Stimulated activated CD8-positive, alpha-beta memory T cell treated with anti-CD3 and anti-CD28 coated beads, Interleukin-12 subunit alpha, Interleukin-12 subunit beta, amount 100 ng/mL, for 1 hour (primary cell): Measurements from ENCODE around the gene FMOD.
A peak's percentile ranks its signal among the peaks of the same experiment; 100 is the strongest.
"Not testable (repeated sequence)": the region's sequence is repeated elsewhere in the genome, so short reads cannot be mapped to it uniquely, and the experiment has no call there.

Experiments used
- DNase-seq: peaks from one replicate; pipeline ENCODE4 v3.0.0-alpha.2; 2020; ENCODE audit warnings: low read depth

The FMOD gene

DNA sequence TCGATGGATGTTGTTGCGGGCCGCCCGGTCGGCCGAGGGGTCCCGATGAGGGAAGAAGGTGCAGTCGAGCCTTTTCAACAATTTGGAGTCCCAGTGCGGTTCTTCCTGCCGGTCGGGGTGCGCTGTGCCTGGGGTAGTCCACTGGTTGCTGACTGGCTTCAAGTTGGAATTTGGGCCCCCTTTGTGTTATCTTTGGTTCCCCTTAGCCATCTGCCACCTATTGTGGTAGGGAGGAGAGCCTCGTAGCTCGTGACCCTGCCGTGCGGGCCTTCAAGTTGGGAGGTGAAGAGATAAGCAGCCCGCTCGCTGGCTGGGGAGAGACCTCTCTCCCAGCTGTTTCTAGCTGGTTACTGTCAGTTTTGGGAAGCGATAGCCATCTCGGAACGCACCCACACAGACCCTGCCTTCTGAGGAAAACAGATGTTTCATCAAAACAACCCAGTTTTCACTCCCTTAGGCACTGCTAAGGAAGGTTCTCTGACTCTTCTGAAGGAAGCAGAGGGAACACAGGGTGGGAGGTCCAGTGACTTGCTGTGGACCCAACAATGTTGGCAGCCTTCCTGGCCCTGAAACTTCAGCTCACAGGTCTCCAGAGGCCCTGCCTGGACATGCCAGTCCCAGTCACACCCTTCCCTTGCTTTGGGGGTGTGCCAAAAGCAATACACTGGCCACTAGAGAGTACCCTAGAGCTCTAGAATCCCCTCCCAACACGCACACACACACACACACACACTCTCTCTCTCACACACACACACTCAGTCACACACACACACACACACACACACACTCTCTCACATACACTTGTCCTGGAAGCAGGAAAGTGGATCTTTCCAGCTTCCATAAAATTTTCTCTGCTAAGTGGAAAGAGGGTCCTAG is 44.6 kb downstream of the FMOD start:
- no peak for DNase-seq

GRCh38 chr1:203305809-203306088 is 45.2 kb downstream of the FMOD start:
- no peak for DNase-seq

GRCh38 chr1:203304919-203305808 is 45.8 kb downstream of the FMOD start, which contains the start of gene BTG2:
Gene BTG2 (plus strand): TSS chr1:203305519. CDS start chr1:203305607, 88 bp downstream.
- DNase-seq: peak; percentile 89

GRCh38 chr1:203304391-203304918 is 46.5 kb downstream of the FMOD start:
- no peak for DNase-seq

DNA sequence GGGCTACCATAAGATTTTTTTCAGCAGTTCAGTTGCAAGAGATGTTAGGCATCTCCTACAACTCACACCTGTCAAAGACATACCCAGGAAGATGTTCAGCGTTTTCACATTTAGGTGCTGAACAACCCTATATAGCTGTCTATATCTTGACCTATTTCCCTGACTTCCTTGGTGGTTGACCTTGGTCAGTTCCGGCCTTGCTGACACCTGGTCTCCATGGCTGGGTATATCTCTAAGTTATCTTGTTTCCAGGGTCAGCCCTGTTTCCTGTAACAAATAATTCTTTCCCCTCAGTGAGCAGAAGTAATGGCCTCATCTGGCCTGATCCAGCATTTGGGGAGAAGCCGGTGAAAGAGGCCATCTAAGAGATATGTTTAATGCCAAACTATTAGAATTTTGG is 48.0 kb downstream of the FMOD start:
- no peak for DNase-seq

DNA sequence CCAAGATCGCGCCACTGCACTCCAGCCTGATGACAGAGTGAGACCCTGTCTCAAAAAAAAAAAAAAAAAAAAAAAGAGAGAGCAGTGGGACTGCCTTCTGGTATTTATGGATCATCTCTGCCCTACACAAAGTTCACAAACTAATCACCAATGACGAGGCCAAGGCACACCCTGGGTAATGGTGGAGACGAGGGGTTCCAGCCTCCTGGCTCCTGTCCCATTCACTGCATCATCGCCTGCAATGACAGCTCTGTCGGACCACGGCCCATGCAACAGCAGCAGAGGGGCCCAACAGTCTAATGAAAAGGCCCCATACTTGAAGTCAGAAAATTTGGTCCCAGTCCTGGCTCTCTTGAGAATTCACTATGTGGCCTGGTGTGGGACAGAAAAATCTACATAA is 48.5 kb downstream of the FMOD start:
- DNase-seq: no peak

- DNase-seq: no peak
Measured at GRCh38 chr1:203301331-203301668, 49.6 kb downstream of the FMOD start.

DNA sequence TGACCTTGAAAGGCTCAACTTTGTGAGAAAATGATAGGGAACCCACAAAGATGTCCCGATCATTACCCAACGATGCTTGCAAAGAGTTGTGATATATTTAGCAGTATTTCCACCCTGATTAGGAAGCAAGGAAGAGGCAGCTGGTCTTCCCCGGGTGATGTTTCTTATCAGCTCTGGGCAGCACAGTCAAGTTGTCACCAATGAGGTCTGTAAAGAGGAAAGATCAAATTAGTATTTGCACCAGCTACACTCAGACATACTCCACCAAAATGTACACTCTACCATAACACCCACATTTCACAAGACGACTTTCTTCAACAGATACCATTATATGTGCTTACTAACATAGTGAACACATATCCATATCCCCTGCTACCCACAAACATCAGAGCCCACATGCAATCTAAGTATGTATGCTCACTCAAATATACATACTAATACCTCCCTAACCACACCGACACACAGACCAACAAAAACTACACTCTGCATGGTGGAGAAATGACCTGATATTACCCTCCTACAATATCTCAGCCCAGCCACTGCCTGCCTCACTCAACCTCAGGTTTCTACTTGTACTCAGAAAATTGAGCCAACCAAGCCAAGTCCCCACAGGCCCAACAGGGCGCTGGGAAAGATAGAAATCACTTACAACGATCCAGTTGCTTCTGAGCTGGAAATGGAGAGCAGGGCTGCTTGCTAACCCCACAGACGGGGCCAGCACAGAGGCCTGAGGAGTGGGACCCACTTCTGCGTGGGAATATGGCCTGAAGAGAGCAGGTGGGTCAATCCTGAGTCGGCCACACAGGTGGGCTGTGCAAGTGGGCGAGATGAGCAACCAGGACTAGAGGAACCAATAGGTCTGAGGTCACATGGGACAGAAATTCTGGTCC is 50.2 kb downstream of the FMOD start:
- no peak for DNase-seq

GRCh38 chr1:203299719-203300429 is 51.0 kb downstream of the FMOD start:
- DNase-seq: not testable (repeated sequence)

GRCh38 chr1:203299169-203299568 is 51.8 kb downstream of the FMOD start:
- DNase-seq: no peak

- no peak for DNase-seq
Measured at GRCh38 chr1:203296460-203297073, 54.4 kb downstream of the FMOD start.

DNA sequence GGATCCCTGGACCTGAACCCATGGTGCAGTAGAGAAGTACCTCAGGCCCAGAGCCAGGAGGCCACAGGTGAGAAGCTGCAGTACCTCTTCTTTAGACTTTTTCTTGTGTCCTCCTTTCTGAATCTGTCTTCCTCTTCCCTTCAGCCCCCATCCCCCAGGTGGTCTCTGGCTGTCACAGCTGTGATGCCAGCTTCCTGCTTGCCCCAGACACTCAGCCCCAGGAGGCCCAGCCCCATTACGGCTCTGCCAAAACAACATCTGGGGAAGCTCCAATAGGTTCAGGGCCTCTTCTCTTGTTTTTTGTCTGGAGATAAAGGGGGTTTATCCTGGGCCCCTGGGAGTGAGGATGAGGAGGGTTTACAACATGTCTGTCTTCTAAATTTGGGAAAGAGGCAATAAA is 55.1 kb downstream of the FMOD start:
- DNase-seq: no peak

DNA sequence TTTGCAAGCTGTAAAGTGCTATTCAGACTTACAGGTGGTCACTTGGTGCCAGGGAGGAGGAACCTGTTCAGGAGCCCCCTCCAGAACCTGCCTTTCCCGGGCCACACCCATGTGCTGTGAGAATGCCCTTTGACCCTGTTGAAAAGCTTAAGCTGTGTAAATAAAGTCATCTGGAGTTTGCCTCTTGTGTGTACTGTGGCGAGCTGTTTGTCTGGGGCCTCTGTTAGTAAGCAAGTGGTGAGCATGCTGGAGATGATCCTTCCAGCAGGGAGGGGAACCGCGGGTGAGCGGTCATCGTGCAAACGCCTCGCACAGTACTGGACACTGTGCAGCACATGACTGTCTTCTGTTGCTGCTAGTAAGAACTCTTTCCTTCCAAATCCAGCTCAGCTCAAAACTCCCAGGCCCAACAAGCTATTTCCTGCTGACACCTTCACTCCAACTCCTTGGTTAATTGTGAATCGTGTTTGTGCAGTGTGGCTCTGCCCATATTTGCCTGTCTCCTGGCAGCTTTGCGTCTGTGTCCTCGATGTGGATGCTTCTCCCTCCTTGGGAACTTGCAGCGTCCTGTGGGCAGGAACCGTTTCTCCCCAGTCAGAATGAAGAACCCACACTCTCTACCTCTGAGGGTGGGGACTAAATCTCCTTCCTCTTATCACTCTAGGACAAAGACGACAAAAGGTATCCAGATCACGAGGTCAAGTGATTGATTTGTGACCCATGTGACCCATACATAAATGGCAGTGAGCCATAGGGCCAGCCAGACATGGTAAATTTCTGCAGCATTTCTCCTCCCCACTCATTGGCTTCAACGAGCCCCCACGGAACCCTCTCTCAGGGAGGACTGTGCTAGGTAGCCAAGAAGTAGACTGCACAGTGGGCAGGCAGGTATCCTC is 59.5 kb downstream of the FMOD start:
- no peak for DNase-seq
